Measurements from ENCODE around the gene MRTFB.

Gene MRTFB

GRCh38 chr16:14284371-14284770 lies 213.3 kb downstream of the MRTFB start:
- H3K4me3 ChIP-seq (ENCODE audit: low read depth, low read length): no peak overlapping the region
- H3K36me3 ChIP-seq (replicated peaks): no peaks in the 10 kb centered on the region
- H3K27me3 ChIP-seq (replicated peaks): no peaks in the 10 kb centered on the region
- in situ Hi-C loops (cut with HindIII; ENCODE audit: low pct_ligation_motif_present, low sequenced_read_pairs): no loop called here
- DNase-seq: no peak
- TF ChIP-seq CTCF (IDR thresholded peaks at IDR 0.05; ENCODE audit: low read depth, low read length, missing control alignments): no peak
- no peak overlapping the region for H3K27ac ChIP-seq

- peak; percentile 61 for TF ChIP-seq CTCF (IDR thresholded peaks at IDR 0.05; ENCODE audit: low read depth, low read length, missing control alignments)
- peak; percentile 61 for DNase-seq
- Histone ChIP-seq H3K27ac (peak overlapping the region; percentile 14), H3K27me3 (replicated peaks) (no peaks in the 10 kb centered on the region), H3K4me3 (ENCODE audit: low read depth, low read length) (peak overlapping the region; percentile 86), H3K36me3 (replicated peaks) (no peaks in the 10 kb centered on the region)
- in situ Hi-C loops (cut with HindIII; ENCODE audit: low pct_ligation_motif_present, low sequenced_read_pairs): no loop called here
Measured at GRCh38 chr16:14284930-14285512, 213.9 kb downstream of the MRTFB start.

- H3K4me3 ChIP-seq (ENCODE audit: low read depth, low read length): peak overlapping the region; percentile 86
- H3K36me3 ChIP-seq (replicated peaks): no peaks in the 10 kb centered on the region
- H3K27ac ChIP-seq: peak overlapping the region; percentile 14
- TF ChIP-seq CTCF (IDR thresholded peaks at IDR 0.05; ENCODE audit: low read depth, low read length, missing control alignments): no peak
- in situ Hi-C loops (cut with HindIII; ENCODE audit: low pct_ligation_motif_present, low sequenced_read_pairs): no loop called here
- H3K27me3 ChIP-seq (replicated peaks): no peaks in the 10 kb centered on the region
- peak; percentile 91 for DNase-seq
Measured at GRCh38 chr16:14285513-14286367, 214.6 kb downstream of the MRTFB start.

- no peaks in the 10 kb centered on the region for H3K27me3 ChIP-seq (replicated peaks)
- no peaks in the 10 kb centered on the region for H3K36me3 ChIP-seq (replicated peaks)
- H3K4me3 ChIP-seq (ENCODE audit: low read depth, low read length): peak overlapping the region; percentile 52
- in situ Hi-C loops (cut with HindIII; ENCODE audit: low pct_ligation_motif_present, low sequenced_read_pairs): no loop called here
- TF ChIP-seq CTCF (IDR thresholded peaks at IDR 0.05; ENCODE audit: low read depth, low read length, missing control alignments): no peak
- DNase-seq: no peak
- H3K27ac ChIP-seq: no peak overlapping the region
Measured at GRCh38 chr16:14286368-14287230, 215.5 kb downstream of the MRTFB start.

GRCh38 chr16:14289692-14290340 lies 218.7 kb downstream of the MRTFB start:
- TF ChIP-seq CTCF (IDR thresholded peaks at IDR 0.05; ENCODE audit: low read depth, low read length, missing control alignments): peak; percentile 73
- no peak for DNase-seq
- Histone ChIP-seq H3K27ac (no peak overlapping the region), H3K36me3 (replicated peaks) (no peaks in the 10 kb centered on the region), H3K27me3 (replicated peaks) (no peaks in the 10 kb centered on the region), H3K4me3 (ENCODE audit: low read depth, low read length) (no peak overlapping the region)
- in situ Hi-C loops (cut with HindIII; ENCODE audit: low pct_ligation_motif_present, low sequenced_read_pairs): no loop called here
